ENCODE data around the gene EML2.
A peak's percentile ranks its signal among the peaks of the same experiment; 100 is the strongest.

EML2 gene

DNA sequence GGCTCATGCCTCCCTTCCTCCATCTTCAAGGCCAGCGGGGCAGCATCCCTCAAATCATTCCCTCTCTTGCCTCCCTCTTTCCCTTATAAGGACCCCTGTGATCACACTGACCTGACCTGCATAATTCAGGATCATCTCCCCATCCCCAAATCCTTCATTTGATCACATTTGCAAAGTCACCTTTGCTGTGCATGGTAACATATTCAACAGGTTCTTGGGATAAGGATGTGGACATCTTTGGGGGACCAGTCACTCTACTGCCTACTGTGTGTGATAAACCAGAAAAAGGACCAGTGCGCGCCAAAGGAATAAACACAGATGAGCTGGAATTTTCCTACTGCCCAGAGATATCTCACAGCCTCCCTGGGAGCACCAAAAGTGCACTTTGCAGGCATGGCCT, 62.5 kb downstream of the EML2 start:
- Histone ChIP-seq H3K4me1 (no peaks in the 10 kb centered on the region), H3K36me3 (no peaks in the 10 kb centered on the region), H3K9me3 (no peaks in the 10 kb centered on the region; the same call in 1 of the 2 replicates), H3K27me3 (no peaks in the 10 kb centered on the region), H3K4me3 (ENCODE audit: low read depth, low read length) (no peak overlapping the region)
- TF ChIP-seq, protein P1, sequence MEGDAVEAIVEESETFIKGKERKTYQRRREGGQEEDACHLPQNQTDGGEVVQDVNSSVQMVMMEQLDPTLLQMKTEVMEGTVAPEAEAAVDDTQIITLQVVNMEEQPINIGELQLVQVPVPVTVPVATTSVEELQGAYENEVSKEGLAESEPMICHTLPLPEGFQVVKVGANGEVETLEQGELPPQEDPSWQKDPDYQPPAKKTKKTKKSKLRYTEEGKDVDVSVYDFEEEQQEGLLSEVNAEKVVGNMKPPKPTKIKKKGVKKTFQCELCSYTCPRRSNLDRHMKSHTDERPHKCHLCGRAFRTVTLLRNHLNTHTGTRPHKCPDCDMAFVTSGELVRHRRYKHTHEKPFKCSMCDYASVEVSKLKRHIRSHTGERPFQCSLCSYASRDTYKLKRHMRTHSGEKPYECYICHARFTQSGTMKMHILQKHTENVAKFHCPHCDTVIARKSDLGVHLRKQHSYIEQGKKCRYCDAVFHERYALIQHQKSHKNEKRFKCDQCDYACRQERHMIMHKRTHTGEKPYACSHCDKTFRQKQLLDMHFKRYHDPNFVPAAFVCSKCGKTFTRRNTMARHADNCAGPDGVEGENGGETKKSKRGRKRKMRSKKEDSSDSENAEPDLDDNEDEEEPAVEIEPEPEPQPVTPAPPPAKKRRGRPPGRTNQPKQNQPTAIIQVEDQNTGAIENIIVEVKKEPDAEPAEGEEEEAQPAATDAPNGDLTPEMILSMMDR (IDR thresholded peaks at IDR 0.05; ENCODE audit: low read depth, low read length), result no peak
- DNase-seq, result no peak

DNA sequence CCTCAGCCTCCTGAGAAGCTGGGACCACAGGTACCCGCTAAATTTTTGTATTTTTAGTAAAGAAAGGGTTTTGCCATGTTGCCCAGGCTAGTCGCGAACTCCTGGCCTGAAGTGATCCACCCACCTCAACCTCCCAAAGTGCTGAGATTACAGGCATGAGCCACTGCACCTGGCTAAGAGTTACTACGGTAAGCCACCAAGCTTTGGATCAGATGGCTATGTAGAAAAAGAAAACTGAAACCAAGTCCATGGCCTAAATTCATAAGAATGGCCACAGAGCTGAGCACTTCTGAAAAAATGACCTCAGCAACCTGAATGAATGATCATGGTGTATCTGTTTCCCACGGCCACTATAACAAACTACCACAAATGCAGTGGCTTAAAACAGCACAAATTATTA, 64.0 kb downstream of the EML2 start:
- no peaks in the 10 kb centered on the region for H3K4me1 ChIP-seq
- no peak overlapping the region for H3K4me3 ChIP-seq (ENCODE audit: low read depth, low read length)
- H3K36me3 ChIP-seq, result no peaks in the 10 kb centered on the region

DNA sequence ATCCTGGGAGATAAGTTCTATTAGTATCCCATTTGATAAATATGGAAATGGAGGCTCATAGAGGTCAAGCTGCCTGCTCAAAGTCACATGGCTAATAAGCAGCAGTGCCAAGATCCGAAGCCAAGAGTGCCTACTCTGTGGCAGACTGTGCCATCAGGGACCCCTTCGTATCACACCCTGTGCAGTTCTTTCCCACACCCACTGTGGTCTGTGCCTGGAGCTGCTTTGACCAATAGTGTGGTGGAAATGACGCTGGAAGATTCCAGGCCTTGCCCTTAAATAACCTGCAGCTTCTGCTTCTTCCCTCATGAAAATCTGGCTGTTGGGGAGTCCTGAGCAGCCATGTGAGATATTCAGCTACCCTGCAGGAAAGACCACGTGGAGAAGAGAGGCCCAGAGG, 64.7 kb downstream of the EML2 start:
- H3K4me1 ChIP-seq, result no peaks in the 10 kb centered on the region
- no peaks in the 10 kb centered on the region for H3K36me3 ChIP-seq
- no peak overlapping the region for H3K4me3 ChIP-seq (ENCODE audit: low read depth, low read length)
- no peaks in the 10 kb centered on the region for H3K27me3 ChIP-seq
- no peaks in the 10 kb centered on the region; the same call in 1 of the 2 replicates for H3K9me3 ChIP-seq
- TF ChIP-seq, protein P1 (IDR thresholded peaks at IDR 0.05; ENCODE audit: low read depth, low read length), result no peak
- DNase-seq, result no peak

More for the DNA sequence above, 64.0 kb downstream of the EML2 start:
- no peaks in the 10 kb centered on the region; the same call in 1 of the 2 replicates for H3K9me3 ChIP-seq
- DNase-seq, result no peak
- H3K27me3 ChIP-seq, result no peaks in the 10 kb centered on the region
- TF ChIP-seq, protein P1 (IDR thresholded peaks at IDR 0.05; ENCODE audit: low read depth, low read length), result no peak

DNA sequence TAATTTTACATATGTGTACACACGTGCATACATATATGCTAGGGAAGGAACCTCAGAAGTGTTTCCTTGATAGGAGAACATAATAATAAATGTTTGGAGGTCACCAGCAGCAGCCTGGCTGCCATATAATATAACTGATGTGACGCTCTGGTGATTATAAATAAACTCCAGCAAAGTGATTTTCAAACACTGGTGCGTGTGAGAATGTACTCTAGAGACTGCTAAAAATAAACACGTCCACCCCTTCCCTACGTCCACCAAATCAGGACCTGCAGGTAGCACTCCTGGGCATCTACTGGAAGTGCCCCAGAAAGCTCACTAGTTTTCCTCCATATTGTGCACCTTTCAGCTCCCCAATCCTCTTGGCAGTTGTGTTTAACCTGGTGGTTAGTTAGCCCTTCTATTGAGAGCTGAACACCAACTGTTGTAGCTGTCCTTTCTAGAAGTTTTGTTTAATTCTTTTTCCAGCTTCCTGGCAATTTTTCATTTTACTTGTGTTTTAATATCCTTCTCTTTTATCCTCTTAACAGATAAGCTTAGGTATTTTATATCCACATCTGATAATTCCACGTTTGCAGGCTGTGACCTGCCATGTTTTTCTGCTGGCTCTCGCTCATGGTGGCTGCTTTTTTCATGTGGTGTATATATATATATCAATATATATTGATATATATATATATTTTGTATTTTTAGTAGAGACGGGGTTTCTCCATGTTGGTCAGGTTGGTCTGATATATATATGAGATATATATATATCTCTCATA, 67.6 kb downstream of the EML2 start:
- no peak for DNase-seq
- Histone ChIP-seq H3K9me3 (no peaks in the 10 kb centered on the region; the same call in 1 of the 2 replicates), H3K4me1 (no peaks in the 10 kb centered on the region), H3K4me3 (ENCODE audit: low read depth, low read length) (no peak overlapping the region), H3K27me3 (no peaks in the 10 kb centered on the region), H3K36me3 (no peaks in the 10 kb centered on the region)
- TF ChIP-seq, protein P1 (IDR thresholded peaks at IDR 0.05; ENCODE audit: low read depth, low read length), result no peak

DNA sequence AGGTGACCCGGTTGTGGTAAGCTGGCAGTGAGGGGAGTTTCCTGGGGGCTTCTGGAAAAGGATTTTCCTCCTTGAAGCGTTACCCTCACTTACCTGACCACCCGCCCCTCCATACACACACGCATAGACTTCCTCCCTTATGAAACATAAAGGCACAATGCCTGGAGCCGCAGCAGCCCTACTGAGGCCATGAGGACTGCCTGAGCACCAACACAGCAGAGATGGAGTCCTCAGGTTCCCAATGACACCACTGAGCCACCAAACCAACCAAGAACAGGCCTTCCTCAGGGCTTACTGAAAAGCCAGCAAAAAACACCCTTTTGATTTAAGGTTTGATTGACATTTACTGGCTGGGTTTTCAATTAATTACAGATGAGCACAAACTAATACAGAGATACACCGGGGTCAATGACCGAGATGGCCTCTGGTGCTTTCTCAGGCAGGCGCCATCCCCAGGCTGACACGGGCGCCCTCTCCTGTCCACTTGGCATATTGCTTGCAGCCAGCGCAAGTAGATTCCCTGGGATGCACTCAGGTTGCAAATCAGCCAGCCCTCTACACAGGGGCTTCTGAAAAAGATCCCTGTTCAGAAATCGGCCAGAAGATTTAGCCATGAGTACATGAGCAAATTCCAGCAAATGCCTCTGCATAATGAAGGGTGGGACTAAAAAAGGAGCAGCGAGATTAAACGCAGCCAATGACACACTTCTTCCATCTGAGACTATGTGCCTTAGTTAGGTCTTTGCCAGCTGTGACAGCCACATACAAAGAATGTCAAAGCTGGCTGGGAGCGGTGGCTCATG, 69.4 kb downstream of the EML2 start:
- peak; percentile 69 for DNase-seq
- Histone ChIP-seq H3K9me3 (no peaks in the 10 kb centered on the region; the same call in 1 of the 2 replicates), H3K4me3 (ENCODE audit: low read depth, low read length) (no peak overlapping the region), H3K36me3 (no peaks in the 10 kb centered on the region), H3K27me3 (no peaks in the 10 kb centered on the region), H3K4me1 (no peaks in the 10 kb centered on the region)
- TF ChIP-seq, protein P1 (IDR thresholded peaks at IDR 0.05; ENCODE audit: low read depth, low read length), result peak; percentile 84
